HL-60 (cell line): ENCODE measurements around the gene GALNT14.

Source experiments
- POLR2AphosphoS5 ChIP-seq: IDR thresholded peaks from 2 replicates; pipeline ENCODE4 v1.6.1; 2012; ENCODE audit warnings: low read depth
- SPI1 ChIP-seq: IDR thresholded peaks from 2 replicates; pipeline ENCODE4 v1.6.1; 2012; ENCODE audit warnings: low read depth, mild to moderate bottlenecking, borderline replicate concordance
- TF ChIP-seq, protein P1 (sequence below): IDR thresholded peaks from one replicate; pipeline ENCODE4 v1.5.1; 2011; ENCODE audit warnings: low read length, control low read depth, inconsistent platforms; ENCODE audit not compliant: insufficient read depth
- TF ChIP-seq, protein P2 (sequence below): IDR thresholded peaks from 2 replicates; pipeline ENCODE4 v1.6.1; 2012; ENCODE audit warnings: low read depth; ENCODE audit not compliant: insufficient replicate concordance

DNA sequence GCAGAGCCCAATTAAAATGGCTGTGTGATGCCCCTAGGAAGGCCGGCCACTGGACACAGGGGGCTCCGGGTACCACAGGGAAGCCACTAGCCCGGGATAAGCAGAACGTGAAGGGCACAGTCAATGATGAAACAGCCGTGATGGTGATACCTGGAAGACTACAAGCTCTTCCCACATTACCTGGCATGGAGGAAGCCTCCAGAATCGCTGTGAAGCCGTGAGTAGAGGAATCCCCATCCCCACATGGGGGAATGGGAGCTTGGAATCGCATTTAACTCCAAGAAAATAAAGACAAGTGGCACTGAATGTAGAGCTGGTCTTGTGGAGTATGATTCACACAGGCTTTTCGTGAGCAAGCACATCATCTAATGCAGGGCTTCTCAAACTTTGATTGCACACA lies 16.1 kb downstream of the GALNT14 start:
- TF ChIP-seq, protein P1, sequence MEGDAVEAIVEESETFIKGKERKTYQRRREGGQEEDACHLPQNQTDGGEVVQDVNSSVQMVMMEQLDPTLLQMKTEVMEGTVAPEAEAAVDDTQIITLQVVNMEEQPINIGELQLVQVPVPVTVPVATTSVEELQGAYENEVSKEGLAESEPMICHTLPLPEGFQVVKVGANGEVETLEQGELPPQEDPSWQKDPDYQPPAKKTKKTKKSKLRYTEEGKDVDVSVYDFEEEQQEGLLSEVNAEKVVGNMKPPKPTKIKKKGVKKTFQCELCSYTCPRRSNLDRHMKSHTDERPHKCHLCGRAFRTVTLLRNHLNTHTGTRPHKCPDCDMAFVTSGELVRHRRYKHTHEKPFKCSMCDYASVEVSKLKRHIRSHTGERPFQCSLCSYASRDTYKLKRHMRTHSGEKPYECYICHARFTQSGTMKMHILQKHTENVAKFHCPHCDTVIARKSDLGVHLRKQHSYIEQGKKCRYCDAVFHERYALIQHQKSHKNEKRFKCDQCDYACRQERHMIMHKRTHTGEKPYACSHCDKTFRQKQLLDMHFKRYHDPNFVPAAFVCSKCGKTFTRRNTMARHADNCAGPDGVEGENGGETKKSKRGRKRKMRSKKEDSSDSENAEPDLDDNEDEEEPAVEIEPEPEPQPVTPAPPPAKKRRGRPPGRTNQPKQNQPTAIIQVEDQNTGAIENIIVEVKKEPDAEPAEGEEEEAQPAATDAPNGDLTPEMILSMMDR = no peak
- TF ChIP-seq, protein P2, sequence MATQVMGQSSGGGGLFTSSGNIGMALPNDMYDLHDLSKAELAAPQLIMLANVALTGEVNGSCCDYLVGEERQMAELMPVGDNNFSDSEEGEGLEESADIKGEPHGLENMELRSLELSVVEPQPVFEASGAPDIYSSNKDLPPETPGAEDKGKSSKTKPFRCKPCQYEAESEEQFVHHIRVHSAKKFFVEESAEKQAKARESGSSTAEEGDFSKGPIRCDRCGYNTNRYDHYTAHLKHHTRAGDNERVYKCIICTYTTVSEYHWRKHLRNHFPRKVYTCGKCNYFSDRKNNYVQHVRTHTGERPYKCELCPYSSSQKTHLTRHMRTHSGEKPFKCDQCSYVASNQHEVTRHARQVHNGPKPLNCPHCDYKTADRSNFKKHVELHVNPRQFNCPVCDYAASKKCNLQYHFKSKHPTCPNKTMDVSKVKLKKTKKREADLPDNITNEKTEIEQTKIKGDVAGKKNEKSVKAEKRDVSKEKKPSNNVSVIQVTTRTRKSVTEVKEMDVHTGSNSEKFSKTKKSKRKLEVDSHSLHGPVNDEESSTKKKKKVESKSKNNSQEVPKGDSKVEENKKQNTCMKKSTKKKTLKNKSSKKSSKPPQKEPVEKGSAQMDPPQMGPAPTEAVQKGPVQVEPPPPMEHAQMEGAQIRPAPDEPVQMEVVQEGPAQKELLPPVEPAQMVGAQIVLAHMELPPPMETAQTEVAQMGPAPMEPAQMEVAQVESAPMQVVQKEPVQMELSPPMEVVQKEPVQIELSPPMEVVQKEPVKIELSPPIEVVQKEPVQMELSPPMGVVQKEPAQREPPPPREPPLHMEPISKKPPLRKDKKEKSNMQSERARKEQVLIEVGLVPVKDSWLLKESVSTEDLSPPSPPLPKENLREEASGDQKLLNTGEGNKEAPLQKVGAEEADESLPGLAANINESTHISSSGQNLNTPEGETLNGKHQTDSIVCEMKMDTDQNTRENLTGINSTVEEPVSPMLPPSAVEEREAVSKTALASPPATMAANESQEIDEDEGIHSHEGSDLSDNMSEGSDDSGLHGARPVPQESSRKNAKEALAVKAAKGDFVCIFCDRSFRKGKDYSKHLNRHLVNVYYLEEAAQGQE = no peak
- TF ChIP-seq POLR2AphosphoS5 = no peak
- TF ChIP-seq SPI1 = no peak
